Left cardiac atrium (tissue), 2 donors: Measurements from ENCODE around the gene PPP2R1A. TPM values are rescaled to one million over a fixed set of nuclear protein-coding genes. Genes with fewer than 3 reads are reported as not detected.

Experiments used
- microRNA-seq, 2 donors: library from miRNA; unstranded; fragments of <30 nt; microRNA quantifications; one replicate each; pipeline ENCODE4 v1.2.0, GENCODE V29; 2020
- total RNA-seq, 2 donors: library from RNA; stranded (reverse); fragmentation: NEBNext Ultra II Directional; extraction: Animal tissue kit (Norgen Biotek cat#: 25700); gene quantifications; one replicate each; pipeline ENCODE4 v1.2.1, GENCODE V29; 2021
- donor health status: DM: no; HTN: yes; CAD: no; lungs with severe emphysema.
- donor health status: DM: yes; HTN: yes; CAD: no.

Gene PPP2R1A
- total RNA-seq, 2 donors from 2014 or later, result 276 to 389 TPM

Small RNA genes lying within 50 kb of the gene (microRNA-seq; reads per million reads assigned to microRNA genes)
- 0 reads per million in 2 donors for gene MIR6801

Other genes with a start within 250 kb of the PPP2R1A start
- gene ZNF350, start 203.2 kb upstream of the PPP2R1A start, total RNA-seq, result 1 to 10 TPM; 7.2 to 7.5 TPM
- gene ZNF615, start 181.8 kb upstream of the PPP2R1A start, total RNA-seq, result 10 to 100 TPM in 1 of 2 donors, 1 to 10 TPM in 1; 9.8 to 10.0 TPM
- 1 to 10 TPM; 6.8 to 9.4 TPM for gene ZNF614, start 161.7 kb upstream of the PPP2R1A start, total RNA-seq
- gene ZNF432, start 141.2 kb upstream of the PPP2R1A start, total RNA-seq, result 10 to 100 TPM in 1 of 2 donors, 1 to 10 TPM in 1; 8.5 to 10.7 TPM
- gene ZNF841, start 94.3 kb upstream of the PPP2R1A start, total RNA-seq, result 10 to 100 TPM; 10.4 to 12.1 TPM
- 1 to 10 TPM; 5.4 to 7.8 TPM for gene ZNF616, start 50.1 kb upstream of the PPP2R1A start, total RNA-seq
- 10 to 100 TPM in 1 of 2 donors, 1 to 10 TPM in 1; 8.9 to 10.5 TPM for gene ZNF836, start 18.4 kb upstream of the PPP2R1A start, total RNA-seq
- gene ZNF766, start 79.5 kb downstream of the PPP2R1A start, total RNA-seq, result 10 to 100 TPM; 12.5 to 14.1 TPM
- gene ZNF480, start 107.1 kb downstream of the PPP2R1A start, total RNA-seq, result 10 to 100 TPM; 20.0 to 21.5 TPM
- 1 to 10 TPM; 1.3 to 2.4 TPM for gene ZNF610, start 146.2 kb downstream of the PPP2R1A start, total RNA-seq
- 10 to 100 TPM; 17.2 to 22.2 TPM for gene ZNF880, start 179.9 kb downstream of the PPP2R1A start, total RNA-seq
- gene ZNF528, start 207.8 kb downstream of the PPP2R1A start, total RNA-seq, result 10 to 100 TPM; 13.7 to 17.0 TPM
- under 1 TPM; 0.24 to 0.31 TPM for gene ZNF534, start 239.1 kb downstream of the PPP2R1A start, total RNA-seq